SK-N-SH (cell line): Measurements from ENCODE around the gene ADAMTS9. TPM values are rescaled to one million over a fixed set of nuclear protein-coding genes. Genes with fewer than 3 reads are reported as not detected.

Source experiments
- CTCF ChIA-PET: fragments of 300-600, 350-600 bp; formaldehyde crosslinking; extraction: SDS; loops from one replicate; lab custom pipeline; 2021; lab: Yijun Ruan, JAX
- POLR2A ChIA-PET: fragments of 350-600 bp; sonication (Branson Sonifier 250); formaldehyde crosslinking; extraction: SDS; loops from one replicate; lab custom pipeline; 2020; ENCODE audit warnings: antibody characterized with exemption, inconsistent platforms; lab: Yijun Ruan, JAX
- DNase-seq: peaks from one replicate; pipeline ENCODE4 v3.0.0; 2012
- H2AFZ ChIP-seq: fragments of 200-600 bp; sonication (generic); 2 replicates; pipeline ENCODE4 v1.8.1; 2016; ENCODE audit warnings: antibody characterized with exemption, mild to moderate bottlenecking, low read depth
- H3F3A ChIP-seq: fragments of 200-600 bp; sonication (generic); replicated peaks from 2 replicates; pipeline ENCODE3; 2016; ENCODE audit warnings: antibody characterized with exemption, mild to moderate bottlenecking; ENCODE audit not compliant: insufficient read depth
- H3K27ac ChIP-seq, 2 experiments: fragments of 200-500 bp in 1 of 2; fragments of 200-600 bp in 1 of 2; sonication (Bioruptor generic) in 1 of 2; sonication (generic), shearing (Covaris generic) in 1 of 2; 2 replicates each; pipeline versions ENCODE4 v1.5.1 to v1.6.1; 2014 to 2016; ENCODE audit warnings: low read depth in 2 of 2, inconsistent platforms in 1 of 2, low read length in 1 of 2, mild to moderate bottlenecking in 1 of 2, mixed read lengths in 1 of 2
- H3K27me3 ChIP-seq: fragments of 200-600 bp; sonication (generic), shearing (Covaris generic); 2 replicates; pipeline ENCODE4 v1.6.1; 2016; ENCODE audit warnings: mixed run types; ENCODE audit not compliant: insufficient read depth
- H3K36me3 ChIP-seq, 2 experiments: fragments of 200-500 bp in 1 of 2; fragments of 200-600 bp in 1 of 2; sonication (Bioruptor generic) in 1 of 2; sonication (generic) in 1 of 2; replicated peaks in 1 of 2; 2 replicates each; pipeline versions ENCODE3 to v1.5.1; 2014 to 2016; ENCODE audit warnings: low read length in 1 of 2, mild to moderate bottlenecking in 1 of 2; ENCODE audit not compliant: insufficient read depth in 2 of 2, control insufficient read depth in 1 of 2
- H3K4me1 ChIP-seq, 2 experiments: fragments of 200-500 bp in 1 of 2; fragments of 200-600 bp in 1 of 2; sonication (Bioruptor generic) in 1 of 2; sonication (generic), shearing (Covaris generic) in 1 of 2; 2 replicates each; pipeline versions ENCODE4 v1.5.1 to v1.6.1; 2014 to 2016; ENCODE audit warnings: low read depth in 1 of 2, low read length in 1 of 2, mixed run types in 1 of 2; ENCODE audit not compliant: insufficient read depth in 2 of 2, control insufficient read depth in 1 of 2
- H3K4me2 ChIP-seq: fragments of 200-600 bp; sonication (generic), shearing (Covaris generic); 2 replicates; pipeline ENCODE4 v1.6.1; 2017; ENCODE audit warnings: mixed run types
- H3K4me3 ChIP-seq, 2 experiments: fragments of 200-500 bp in 1 of 2; fragments of 200-600 bp in 1 of 2; sonication (Bioruptor generic) in 1 of 2; sonication (generic), shearing (Covaris generic) in 1 of 2; 2 replicates each; pipeline versions ENCODE4 v1.5.1 to v1.8.1; 2014 to 2016; ENCODE audit warnings: low read depth in 2 of 2, inconsistent platforms in 1 of 2, low read length in 1 of 2, mild to moderate bottlenecking in 1 of 2, mixed read lengths in 1 of 2, moderate library complexity in 1 of 2
- H3K79me2 ChIP-seq: fragments of 200-600 bp; sonication (generic); 2 replicates; pipeline ENCODE4 v1.8.1; 2017; ENCODE audit warnings: mild to moderate bottlenecking; ENCODE audit not compliant: insufficient read depth
- H3K9ac ChIP-seq: fragments of 200-600 bp; sonication (generic); 2 replicates; pipeline ENCODE4 v1.6.1; 2017; ENCODE audit warnings: mixed run types
- H3K9me2 ChIP-seq: fragments of 200-600 bp; sonication (generic); 2 replicates; pipeline ENCODE4 v1.6.1; 2017; ENCODE audit warnings: mixed run types
- H3K9me3 ChIP-seq: fragments of 200-600 bp; sonication (generic); 2 replicates; pipeline ENCODE4 v1.6.1; 2017; ENCODE audit warnings: mixed run types, mild to moderate bottlenecking, moderate library complexity
- H4K20me1 ChIP-seq: fragments of 200-600 bp; sonication (generic); 2 replicates; pipeline ENCODE4 v1.6.1; 2017; ENCODE audit warnings: mild to moderate bottlenecking, mixed run types; ENCODE audit not compliant: insufficient read depth
- FOXM1 ChIP-seq: IDR thresholded peaks from 2 replicates; pipeline ENCODE4 v1.4.0; 2012; ENCODE audit warnings: low read depth, mild to moderate bottlenecking
- NRF1 ChIP-seq: IDR thresholded peaks from 2 replicates; pipeline ENCODE4 v1.6.1; 2012; ENCODE audit warnings: low read depth, mild to moderate bottlenecking, low read length
- POLR2AphosphoS5 ChIP-seq: IDR thresholded peaks from 2 replicates; pipeline ENCODE4 v1.6.1; 2012; ENCODE audit warnings: low read depth, low read length
- RAD21 ChIP-seq: IDR thresholded peaks from 2 replicates; pipeline ENCODE4 v1.6.1; 2012; ENCODE audit warnings: mild to moderate bottlenecking, low read length
- RCOR1 ChIP-seq: fragments of 150-350 bp; IDR thresholded peaks from 2 replicates; pipeline ENCODE4 v1.6.1; 2017; ENCODE audit warnings: antibody characterized with exemption, low read length
- REST ChIP-seq: IDR thresholded peaks from 2 replicates; pipeline ENCODE4 v1.6.1; 2012; ENCODE audit warnings: mild to moderate bottlenecking, low read depth, low read length, moderate library complexity
- RFX5 ChIP-seq: IDR thresholded peaks from 2 replicates; pipeline ENCODE4 v1.6.1; 2012; ENCODE audit warnings: mild to moderate bottlenecking, improper control_type of control experiment, low read length
- RXRA ChIP-seq: IDR thresholded peaks from 2 replicates; pipeline ENCODE4 v1.4.0; 2012; ENCODE audit warnings: low read depth, mild to moderate bottlenecking, borderline replicate concordance
- SIN3A ChIP-seq: IDR thresholded peaks from 2 replicates; pipeline ENCODE4 v1.6.1; 2012; ENCODE audit warnings: low read depth, mild to moderate bottlenecking, low read length, moderate library complexity, borderline replicate concordance
- TCF12 ChIP-seq: IDR thresholded peaks from 2 replicates; pipeline ENCODE4 v1.4.0; 2012
- TEAD4 ChIP-seq: IDR thresholded peaks from 2 replicates; pipeline ENCODE4 v1.4.0; 2012; ENCODE audit warnings: mild to moderate bottlenecking, borderline replicate concordance; ENCODE audit not compliant: insufficient read depth
- USF2 ChIP-seq: fragments of 150-350 bp; IDR thresholded peaks from 2 replicates; pipeline ENCODE4 v1.6.1; 2017; ENCODE audit warnings: antibody characterized with exemption, low read length, low read depth, borderline replicate concordance
- YY1 ChIP-seq: IDR thresholded peaks from 2 replicates; pipeline ENCODE4 v1.4.0; 2012; ENCODE audit warnings: low read depth, mild to moderate bottlenecking
- WGBS: methylation state at CpG from one replicate; pipeline ENCODE4 v1.1.6; 2017; ENCODE audit warnings: low lambda C conversion rate; 5-methylcytosine and 5-hydroxymethylcytosine counted together
- polyA plus RNA-seq, 3 experiments: library from polyadenylated mRNA; depleted of rRNA; stranded (reverse); fragments of >200 nt; gene quantifications; 2 replicates each; pipeline ENCODE4 v1.2.3, GENCODE V29; 2012
- small RNA-seq, 7 experiments: library from RNA; depleted of rRNA; stranded (forward); fragments of <200 nt; gene quantifications; one replicate each; pipeline ENCODE3, GENCODE V24; 2012
- TF ChIP-seq, protein P1 (sequence below): IDR thresholded peaks from 2 replicates; pipeline ENCODE4 v1.4.0; 2012; ENCODE audit warnings: low read depth
- TF ChIP-seq, protein P2 (sequence below): IDR thresholded peaks from 2 replicates; pipeline ENCODE4 v1.4.0; 2012; ENCODE audit warnings: low read depth, borderline replicate concordance

The ADAMTS9 gene
- polyA plus RNA-seq, 1 of the 3 experiments (the other 2 are of a cell fraction): 4.1 TPM

- ChIA-PET POLR2A (no interaction called here), CTCF (interaction anchor here (0.7 to 1.4 kb wide), 3 partner anchors 15 to 35 kb away, joined by 3 to 4 read pairs (median 3); no protein-coding TSS in a partner anchor)
- Histone ChIP-seq H3K4me1 (no peaks in the 10 kb centered on the region), H3K27me3 (no peaks in the 10 kb centered on the region), H3K9me2 (no peaks in the 10 kb centered on the region), H2AFZ (no peak overlapping the region), H3K36me3 (no peaks in the 10 kb centered on the region), H3K27ac (no peak overlapping the region), H4K20me1 (no peaks in the 10 kb centered on the region), H3K4me2 (no peak overlapping the region), H3K4me3 (no peak overlapping the region), H3F3A (peaks cover 5% of the 10 kb centered on the region), H3K9ac (no peak overlapping the region), H3K9me3 (no peaks in the 10 kb centered on the region), H3K79me2 (no peaks in the 10 kb centered on the region)
- 93% methylated on average over 4 of the region's 5 CpGs for WGBS
- TF ChIP-seq YY1: no peak
- TF ChIP-seq RAD21: no peak
- TF ChIP-seq RXRA: no peak
- no peak for TF ChIP-seq NRF1
- no peak for TF ChIP-seq RFX5
- TF ChIP-seq USF2: no peak
- no peak for TF ChIP-seq TEAD4
- no peak for TF ChIP-seq POLR2AphosphoS5
- TF ChIP-seq RCOR1: no peak
- no peak for TF ChIP-seq TCF12
- TF ChIP-seq FOXM1: no peak
- TF ChIP-seq, protein P1, sequence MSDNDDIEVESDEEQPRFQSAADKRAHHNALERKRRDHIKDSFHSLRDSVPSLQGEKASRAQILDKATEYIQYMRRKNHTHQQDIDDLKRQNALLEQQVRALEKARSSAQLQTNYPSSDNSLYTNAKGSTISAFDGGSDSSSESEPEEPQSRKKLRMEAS: no peak
- TF ChIP-seq REST: no peak
- TF ChIP-seq, protein P2, sequence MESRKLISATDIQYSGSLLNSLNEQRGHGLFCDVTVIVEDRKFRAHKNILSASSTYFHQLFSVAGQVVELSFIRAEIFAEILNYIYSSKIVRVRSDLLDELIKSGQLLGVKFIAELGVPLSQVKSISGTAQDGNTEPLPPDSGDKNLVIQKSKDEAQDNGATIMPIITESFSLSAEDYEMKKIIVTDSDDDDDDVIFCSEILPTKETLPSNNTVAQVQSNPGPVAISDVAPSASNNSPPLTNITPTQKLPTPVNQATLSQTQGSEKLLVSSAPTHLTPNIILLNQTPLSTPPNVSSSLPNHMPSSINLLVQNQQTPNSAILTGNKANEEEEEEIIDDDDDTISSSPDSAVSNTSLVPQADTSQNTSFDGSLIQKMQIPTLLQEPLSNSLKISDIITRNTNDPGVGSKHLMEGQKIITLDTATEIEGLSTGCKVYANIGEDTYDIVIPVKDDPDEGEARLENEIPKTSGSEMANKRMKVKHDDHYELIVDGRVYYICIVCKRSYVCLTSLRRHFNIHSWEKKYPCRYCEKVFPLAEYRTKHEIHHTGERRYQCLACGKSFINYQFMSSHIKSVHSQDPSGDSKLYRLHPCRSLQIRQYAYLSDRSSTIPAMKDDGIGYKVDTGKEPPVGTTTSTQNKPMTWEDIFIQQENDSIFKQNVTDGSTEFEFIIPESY: no peak
- TF ChIP-seq SIN3A: no peak
- DNase-seq: no peak
These were observed 220.4 kb downstream of the ADAMTS9 start for GRCh38 chr3:64467255-64467944.

Small RNA genes lying within 50 kb of the gene (small RNA-seq; reads per million reads assigned to genes)
- gene RNU6-739P: 0 reads per million in 7 experiments
